Measurements from ENCODE around the gene ANKRD55.

DNA sequence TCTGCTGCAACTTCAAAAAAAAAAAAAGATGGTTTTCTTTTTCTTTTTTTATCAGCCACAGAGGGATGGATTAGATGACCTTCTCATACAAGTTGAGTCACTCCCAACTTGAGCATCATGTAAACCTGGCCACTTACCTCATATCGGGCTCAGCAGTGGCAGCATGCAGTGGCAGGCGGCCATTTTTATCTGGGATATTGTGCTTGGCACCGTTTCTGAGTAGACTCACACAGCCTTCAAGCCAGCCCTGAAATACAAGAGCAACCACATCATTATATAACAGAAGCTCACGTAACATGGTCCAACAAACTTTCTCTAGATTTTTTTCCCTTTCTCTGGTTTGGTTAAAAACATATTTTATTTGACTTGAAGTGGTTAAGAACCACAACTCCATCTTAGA is 62.6 kb downstream of the ANKRD55 start:
- no peak for TF ChIP-seq ZNF396 (CRISPR knock-in tag; IDR thresholded peaks at IDR 0.05; ENCODE audit: borderline replicate concordance)
- TF ChIP-seq, protein P1, sequence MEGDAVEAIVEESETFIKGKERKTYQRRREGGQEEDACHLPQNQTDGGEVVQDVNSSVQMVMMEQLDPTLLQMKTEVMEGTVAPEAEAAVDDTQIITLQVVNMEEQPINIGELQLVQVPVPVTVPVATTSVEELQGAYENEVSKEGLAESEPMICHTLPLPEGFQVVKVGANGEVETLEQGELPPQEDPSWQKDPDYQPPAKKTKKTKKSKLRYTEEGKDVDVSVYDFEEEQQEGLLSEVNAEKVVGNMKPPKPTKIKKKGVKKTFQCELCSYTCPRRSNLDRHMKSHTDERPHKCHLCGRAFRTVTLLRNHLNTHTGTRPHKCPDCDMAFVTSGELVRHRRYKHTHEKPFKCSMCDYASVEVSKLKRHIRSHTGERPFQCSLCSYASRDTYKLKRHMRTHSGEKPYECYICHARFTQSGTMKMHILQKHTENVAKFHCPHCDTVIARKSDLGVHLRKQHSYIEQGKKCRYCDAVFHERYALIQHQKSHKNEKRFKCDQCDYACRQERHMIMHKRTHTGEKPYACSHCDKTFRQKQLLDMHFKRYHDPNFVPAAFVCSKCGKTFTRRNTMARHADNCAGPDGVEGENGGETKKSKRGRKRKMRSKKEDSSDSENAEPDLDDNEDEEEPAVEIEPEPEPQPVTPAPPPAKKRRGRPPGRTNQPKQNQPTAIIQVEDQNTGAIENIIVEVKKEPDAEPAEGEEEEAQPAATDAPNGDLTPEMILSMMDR (IDR thresholded peaks at IDR 0.05): no peak
- TF ChIP-seq, protein P2, sequence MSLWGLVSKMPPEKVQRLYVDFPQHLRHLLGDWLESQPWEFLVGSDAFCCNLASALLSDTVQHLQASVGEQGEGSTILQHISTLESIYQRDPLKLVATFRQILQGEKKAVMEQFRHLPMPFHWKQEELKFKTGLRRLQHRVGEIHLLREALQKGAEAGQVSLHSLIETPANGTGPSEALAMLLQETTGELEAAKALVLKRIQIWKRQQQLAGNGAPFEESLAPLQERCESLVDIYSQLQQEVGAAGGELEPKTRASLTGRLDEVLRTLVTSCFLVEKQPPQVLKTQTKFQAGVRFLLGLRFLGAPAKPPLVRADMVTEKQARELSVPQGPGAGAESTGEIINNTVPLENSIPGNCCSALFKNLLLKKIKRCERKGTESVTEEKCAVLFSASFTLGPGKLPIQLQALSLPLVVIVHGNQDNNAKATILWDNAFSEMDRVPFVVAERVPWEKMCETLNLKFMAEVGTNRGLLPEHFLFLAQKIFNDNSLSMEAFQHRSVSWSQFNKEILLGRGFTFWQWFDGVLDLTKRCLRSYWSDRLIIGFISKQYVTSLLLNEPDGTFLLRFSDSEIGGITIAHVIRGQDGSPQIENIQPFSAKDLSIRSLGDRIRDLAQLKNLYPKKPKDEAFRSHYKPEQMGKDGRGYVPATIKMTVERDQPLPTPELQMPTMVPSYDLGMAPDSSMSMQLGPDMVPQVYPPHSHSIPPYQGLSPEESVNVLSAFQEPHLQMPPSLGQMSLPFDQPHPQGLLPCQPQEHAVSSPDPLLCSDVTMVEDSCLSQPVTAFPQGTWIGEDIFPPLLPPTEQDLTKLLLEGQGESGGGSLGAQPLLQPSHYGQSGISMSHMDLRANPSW (CRISPR knock-in tag; conservative IDR thresholded peaks at IDR 0.05; ENCODE audit: low read depth): no peak
- no peak for TF ChIP-seq CREM (CRISPR knock-in tag; IDR thresholded peaks at IDR 0.05)
- TF ChIP-seq, protein P3, sequence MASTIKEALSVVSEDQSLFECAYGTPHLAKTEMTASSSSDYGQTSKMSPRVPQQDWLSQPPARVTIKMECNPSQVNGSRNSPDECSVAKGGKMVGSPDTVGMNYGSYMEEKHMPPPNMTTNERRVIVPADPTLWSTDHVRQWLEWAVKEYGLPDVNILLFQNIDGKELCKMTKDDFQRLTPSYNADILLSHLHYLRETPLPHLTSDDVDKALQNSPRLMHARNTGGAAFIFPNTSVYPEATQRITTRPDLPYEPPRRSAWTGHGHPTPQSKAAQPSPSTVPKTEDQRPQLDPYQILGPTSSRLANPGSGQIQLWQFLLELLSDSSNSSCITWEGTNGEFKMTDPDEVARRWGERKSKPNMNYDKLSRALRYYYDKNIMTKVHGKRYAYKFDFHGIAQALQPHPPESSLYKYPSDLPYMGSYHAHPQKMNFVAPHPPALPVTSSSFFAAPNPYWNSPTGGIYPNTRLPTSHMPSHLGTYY (CRISPR knock-in tag; IDR thresholded peaks at IDR 0.05): no peak
- no peak for TF ChIP-seq ZNF263 (CRISPR knock-in tag; IDR thresholded peaks at IDR 0.05; ENCODE audit: low read depth)
- no peak for TF ChIP-seq SP1 (CRISPR knock-in tag; conservative IDR thresholded peaks at IDR 0.05)
- TF ChIP-seq ZNF138 (CRISPR knock-in tag; conservative IDR thresholded peaks at IDR 0.05): no peak
- no peak for TF ChIP-seq PRRX2 (CRISPR knock-in tag; IDR thresholded peaks at IDR 0.05)
- TF ChIP-seq, protein P4, sequence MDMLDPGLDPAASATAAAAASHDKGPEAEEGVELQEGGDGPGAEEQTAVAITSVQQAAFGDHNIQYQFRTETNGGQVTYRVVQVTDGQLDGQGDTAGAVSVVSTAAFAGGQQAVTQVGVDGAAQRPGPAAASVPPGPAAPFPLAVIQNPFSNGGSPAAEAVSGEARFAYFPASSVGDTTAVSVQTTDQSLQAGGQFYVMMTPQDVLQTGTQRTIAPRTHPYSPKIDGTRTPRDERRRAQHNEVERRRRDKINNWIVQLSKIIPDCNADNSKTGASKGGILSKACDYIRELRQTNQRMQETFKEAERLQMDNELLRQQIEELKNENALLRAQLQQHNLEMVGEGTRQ (CRISPR knock-in tag; IDR thresholded peaks at IDR 0.05): no peak

Data from WTC11 (cell line).